Measurements from ENCODE around the gene UBE2V1. TPM values are rescaled to one million over a fixed set of nuclear protein-coding genes. Genes with fewer than 3 reads are reported as not detected.
A peak's percentile ranks its signal among the peaks of the same experiment; 100 is the strongest.

UBE2V1 gene
- polyA plus RNA-seq, 3 donors = 62.2 to 95.5 (median 71.1) TPM

DNA sequence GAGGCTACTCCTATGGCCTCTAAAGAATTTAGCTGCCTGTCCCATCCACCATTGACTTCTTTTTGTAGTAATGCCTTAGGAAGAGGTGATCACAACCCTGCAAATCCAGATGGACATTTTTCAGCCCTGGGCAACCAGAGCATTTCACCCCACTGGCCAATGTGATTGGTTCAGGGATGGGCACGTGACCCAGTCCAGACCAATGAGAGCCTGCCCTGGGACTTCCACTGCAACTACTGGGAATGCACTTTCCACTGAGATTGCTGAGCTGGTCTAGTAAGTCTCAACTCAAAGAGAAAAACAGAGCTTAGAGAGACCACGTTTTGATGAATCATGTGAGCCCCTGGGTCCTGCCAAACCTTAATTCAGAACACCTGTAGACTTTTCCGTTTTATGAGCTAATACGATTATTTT is 8.9 kb upstream of the UBE2V1 start:
- Mint-ChIP-seq H3K4me1 (peaks cover 7% of the 10 kb centered on the region), H3K27me3 (ENCODE audit: low read depth in 3 of 3) (peaks cover 0 to 3% (median 2%) of the 10 kb centered on the region in 3 donors), H3K4me3 (no peak overlapping the region), H3K36me3 (peaks cover 42 to 46% of the 10 kb centered on the region in 2 donors), H3K27ac (peak overlapping the region in 1 of 7 donors; percentile 76), H3K9me3 (peaks cover 0 to 9% (median 4%) of the 10 kb centered on the region in 7 donors)
- H3K9me3 ChIP-seq (replicated peaks in 1 of 2; ENCODE audit: control insufficient read depth in 1 of 2, insufficient read depth in 1 of 2, low read length in 2 of 2) = peaks cover 0 to 4% of the 10 kb centered on the region in 2 donors
- 100% methylated on average over 2 of the region's 4 CpGs for WGBS (ENCODE audit: insufficient coverage)
- peaks cover 0 to 2% of the 10 kb centered on the region in 2 donors for H3K4me1 ChIP-seq (ENCODE audit: control insufficient read depth in 1 of 2, insufficient read depth in 2 of 2, low read length in 2 of 2)
- peaks cover 3% of the 10 kb centered on the region for H4K20me1 ChIP-seq (ENCODE audit: insufficient read depth, low read length)
- DNase-seq = peak in 1 of 3 donors; percentile 22
- no peak overlapping the region for H2AFZ ChIP-seq (ENCODE audit: insufficient read depth, low read depth, low read length, poor library complexity, severe bottlenecking)
- peaks cover 35 to 39% of the 10 kb centered on the region in 2 donors for H3K36me3 ChIP-seq (replicated peaks in 1 of 2; ENCODE audit: control insufficient read depth in 1 of 2, insufficient read depth in 2 of 2, low read length in 2 of 2)
- no peak overlapping the region for H3K9ac ChIP-seq (ENCODE audit: insufficient read depth, low read length, poor library complexity, severe bottlenecking)
- intact Hi-C loops (cut with micrococcal nuclease) = loop anchor here (2.0 kb wide), 2 partner anchors 47 to 57 kb away; no protein-coding TSS in a partner anchor
- H3K79me2 ChIP-seq (ENCODE audit: insufficient read depth, low read length) = no peaks in the 10 kb centered on the region
- H3K4me3 ChIP-seq (replicated peaks in 1 of 3; ENCODE audit: low read depth in 2 of 3, low read length in 3 of 3) = no peak overlapping the region
- no peak overlapping the region for H3K4me2 ChIP-seq (replicated peaks; ENCODE audit: extremely low read depth, low read length, poor library complexity, severe bottlenecking)
- H3K27ac ChIP-seq (ENCODE audit: low read depth in 1 of 2, low read length in 2 of 2) = no peak overlapping the region
- H3K27me3 ChIP-seq (ENCODE audit: control insufficient read depth in 2 of 2, insufficient read depth in 2 of 2, low read length in 2 of 2) = no peaks in the 10 kb centered on the region
- TF ChIP-seq, protein P1, sequence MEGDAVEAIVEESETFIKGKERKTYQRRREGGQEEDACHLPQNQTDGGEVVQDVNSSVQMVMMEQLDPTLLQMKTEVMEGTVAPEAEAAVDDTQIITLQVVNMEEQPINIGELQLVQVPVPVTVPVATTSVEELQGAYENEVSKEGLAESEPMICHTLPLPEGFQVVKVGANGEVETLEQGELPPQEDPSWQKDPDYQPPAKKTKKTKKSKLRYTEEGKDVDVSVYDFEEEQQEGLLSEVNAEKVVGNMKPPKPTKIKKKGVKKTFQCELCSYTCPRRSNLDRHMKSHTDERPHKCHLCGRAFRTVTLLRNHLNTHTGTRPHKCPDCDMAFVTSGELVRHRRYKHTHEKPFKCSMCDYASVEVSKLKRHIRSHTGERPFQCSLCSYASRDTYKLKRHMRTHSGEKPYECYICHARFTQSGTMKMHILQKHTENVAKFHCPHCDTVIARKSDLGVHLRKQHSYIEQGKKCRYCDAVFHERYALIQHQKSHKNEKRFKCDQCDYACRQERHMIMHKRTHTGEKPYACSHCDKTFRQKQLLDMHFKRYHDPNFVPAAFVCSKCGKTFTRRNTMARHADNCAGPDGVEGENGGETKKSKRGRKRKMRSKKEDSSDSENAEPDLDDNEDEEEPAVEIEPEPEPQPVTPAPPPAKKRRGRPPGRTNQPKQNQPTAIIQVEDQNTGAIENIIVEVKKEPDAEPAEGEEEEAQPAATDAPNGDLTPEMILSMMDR (IDR thresholded peaks at IDR 0.05) = no peak

DNA sequence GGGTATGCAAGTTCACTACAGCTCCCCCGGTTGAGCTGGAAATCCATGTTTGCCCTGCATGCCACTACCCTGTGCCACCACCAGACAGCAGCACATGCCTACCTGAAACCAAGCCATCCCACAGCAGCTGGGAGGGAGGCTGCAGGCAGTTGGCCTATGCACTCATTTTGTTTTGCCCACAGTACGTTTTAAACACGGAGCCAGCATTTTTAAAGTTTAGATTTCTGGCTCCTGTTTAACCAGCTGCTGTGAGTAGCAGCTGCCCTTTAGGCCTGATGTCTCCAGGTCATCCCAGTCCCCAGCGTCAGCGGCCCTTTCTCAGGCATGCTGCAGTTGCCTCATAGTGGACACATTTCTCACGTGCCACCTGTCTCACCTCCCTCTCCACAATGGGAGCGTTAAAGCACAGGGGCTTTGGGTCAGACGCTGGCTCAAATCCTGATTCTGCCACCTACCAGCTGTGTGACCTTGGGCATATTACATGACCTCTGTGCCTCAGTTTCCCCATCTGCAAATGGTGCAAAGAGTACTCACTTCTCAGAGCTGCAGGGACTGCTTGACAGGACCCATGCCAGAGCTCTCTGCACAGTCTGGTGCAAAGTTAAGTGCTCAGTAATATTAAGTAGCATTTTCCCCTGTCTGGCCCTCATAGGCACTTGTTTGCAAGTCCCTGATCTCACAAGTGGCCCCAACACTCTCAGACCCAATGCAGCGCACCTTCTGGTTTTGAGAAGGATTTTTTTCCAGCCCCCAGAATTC is 8.2 kb upstream of the UBE2V1 start:
- Mint-ChIP-seq H3K27me3 (ENCODE audit: low read depth in 3 of 3) (peaks cover 0 to 4% (median 2%) of the 10 kb centered on the region in 3 donors), H3K4me3 (no peak overlapping the region), H3K27ac (peak overlapping the region in 2 of 7 donors; percentile 13 to 66), H3K9me3 (peaks cover 0 to 9% (median 4%) of the 10 kb centered on the region in 7 donors), H3K4me1 (peaks cover 10% of the 10 kb centered on the region), H3K36me3 (peaks cover 34 to 38% of the 10 kb centered on the region in 2 donors)
- H3K4me2 ChIP-seq (replicated peaks; ENCODE audit: extremely low read depth, low read length, poor library complexity, severe bottlenecking) = no peak overlapping the region
- peaks cover 5 to 6% of the 10 kb centered on the region in 2 donors for H3K4me1 ChIP-seq (ENCODE audit: control insufficient read depth in 1 of 2, insufficient read depth in 2 of 2, low read length in 2 of 2)
- no peaks in the 10 kb centered on the region for H3K79me2 ChIP-seq (ENCODE audit: insufficient read depth, low read length)
- no peak overlapping the region for H3K27ac ChIP-seq (ENCODE audit: low read depth in 1 of 2, low read length in 2 of 2)
- H3K9me3 ChIP-seq (replicated peaks in 1 of 2; ENCODE audit: control insufficient read depth in 1 of 2, insufficient read depth in 1 of 2, low read length in 2 of 2) = peaks cover 0 to 4% of the 10 kb centered on the region in 2 donors
- peak; percentile 62 to 74 (median 67) for DNase-seq
- intact Hi-C loops (cut with micrococcal nuclease) = loop anchor here (2.0 kb wide), 2 partner anchors 48 to 58 kb away; no protein-coding TSS in a partner anchor
- H3K4me3 ChIP-seq (replicated peaks in 1 of 3; ENCODE audit: low read depth in 2 of 3, low read length in 3 of 3) = no peak overlapping the region
- 46% methylated on average over 8 of the region's 9 CpGs for WGBS (ENCODE audit: insufficient coverage)
- no peaks in the 10 kb centered on the region for H3K27me3 ChIP-seq (ENCODE audit: control insufficient read depth in 2 of 2, insufficient read depth in 2 of 2, low read length in 2 of 2)
- TF ChIP-seq, protein P1 (IDR thresholded peaks at IDR 0.05) = peak; percentile 85
- peaks cover 2% of the 10 kb centered on the region for H4K20me1 ChIP-seq (ENCODE audit: insufficient read depth, low read length)
- no peak overlapping the region for H2AFZ ChIP-seq (ENCODE audit: insufficient read depth, low read depth, low read length, poor library complexity, severe bottlenecking)
- no peak overlapping the region for H3K9ac ChIP-seq (ENCODE audit: insufficient read depth, low read length, poor library complexity, severe bottlenecking)
- peaks cover 27 to 31% of the 10 kb centered on the region in 2 donors for H3K36me3 ChIP-seq (replicated peaks in 1 of 2; ENCODE audit: control insufficient read depth in 1 of 2, insufficient read depth in 2 of 2, low read length in 2 of 2)
